AG10803 (cell line): Measurements from ENCODE around the gene APLP2.

Source experiments
- DNase-seq: peaks from one replicate; pipeline ENCODE4 v3.0.0; 2010; ENCODE audit warnings: low read depth
- H3K4me3 ChIP-seq: 2 replicates; pipeline ENCODE4 v1.5.1; 2011; ENCODE audit warnings: mild to moderate bottlenecking, low read length, control low read depth
- CTCF ChIP-seq: conservative IDR thresholded peaks from 2 replicates; pipeline ENCODE4 v1.5.1; 2011; ENCODE audit warnings: mild to moderate bottlenecking, low read length, control low read depth, inconsistent platforms

The APLP2 gene

GRCh38 chr11:130183878-130184610 lies 114.3 kb downstream of the APLP2 start:
- no peak overlapping the region for H3K4me3 ChIP-seq
- DNase-seq, result no peak
- TF ChIP-seq CTCF, result no peak

DNA sequence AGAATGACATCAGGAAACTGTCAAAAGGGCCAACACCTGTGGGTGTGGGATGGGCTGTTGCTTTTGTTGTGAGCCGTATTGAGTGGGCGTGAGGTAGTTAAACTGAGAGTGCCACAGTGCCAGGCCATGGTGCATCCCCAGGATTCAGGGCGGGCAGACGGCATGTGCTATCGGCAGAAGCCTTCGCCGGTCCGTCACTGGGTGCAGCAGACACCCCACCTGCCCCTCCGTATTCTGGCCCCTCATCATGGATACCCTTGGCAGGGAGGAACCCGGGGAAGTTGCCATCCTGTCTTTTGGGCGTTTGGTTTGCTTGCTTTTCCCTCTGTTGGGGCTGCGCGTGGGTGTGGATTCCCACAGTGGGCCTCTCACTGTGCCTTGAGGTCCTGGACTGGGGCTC lies 117.4 kb downstream of the APLP2 start:
- no peak for DNase-seq
- TF ChIP-seq CTCF, result no peak
- no peak overlapping the region for H3K4me3 ChIP-seq

- no peak for TF ChIP-seq CTCF
- no peak for DNase-seq
- H3K4me3 ChIP-seq, result no peak overlapping the region
These were observed 118.4 kb downstream of the APLP2 start for GRCh38 chr11:130188047-130188446.

DNA sequence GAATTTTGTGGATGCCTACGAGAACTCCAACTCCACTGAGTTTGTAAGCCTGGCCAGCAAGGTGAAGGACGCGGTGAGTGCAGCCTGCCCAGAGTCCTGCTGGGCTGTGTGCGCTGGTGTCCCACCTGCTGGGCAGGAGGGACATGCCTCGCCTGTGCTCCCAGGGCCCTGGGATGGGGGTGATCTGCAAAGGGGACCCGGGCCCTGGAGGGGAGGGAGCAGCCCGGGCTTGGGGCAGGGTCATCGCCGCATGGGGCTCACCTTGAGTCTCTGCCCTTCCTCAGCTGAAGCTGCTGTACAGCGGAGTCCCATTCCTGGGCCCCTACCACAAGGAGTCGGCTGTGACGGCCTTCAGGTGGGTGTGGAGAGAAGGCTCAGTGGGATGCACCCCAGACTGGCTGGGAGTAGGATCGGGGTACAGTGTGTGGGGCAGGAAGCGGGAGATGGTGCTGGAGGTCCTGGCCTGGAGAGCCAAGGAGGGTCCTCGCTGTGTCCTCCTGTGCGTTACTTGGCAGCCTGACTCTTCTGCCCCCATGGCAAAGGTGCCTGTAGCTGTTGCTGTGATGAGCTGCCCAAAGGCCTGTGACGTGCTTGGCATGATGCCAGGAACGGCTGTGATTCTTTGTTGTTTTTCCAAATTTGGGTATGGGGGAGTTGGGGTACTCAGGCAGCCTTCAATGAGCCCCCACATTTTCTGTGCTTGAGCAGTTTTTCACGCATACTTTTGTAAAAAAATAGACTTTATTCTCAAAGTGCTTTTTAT lies 119.1 kb downstream of the APLP2 start:
- DNase-seq, result no peak
- H3K4me3 ChIP-seq, result no peak overlapping the region
- TF ChIP-seq CTCF, result no peak

DNA sequence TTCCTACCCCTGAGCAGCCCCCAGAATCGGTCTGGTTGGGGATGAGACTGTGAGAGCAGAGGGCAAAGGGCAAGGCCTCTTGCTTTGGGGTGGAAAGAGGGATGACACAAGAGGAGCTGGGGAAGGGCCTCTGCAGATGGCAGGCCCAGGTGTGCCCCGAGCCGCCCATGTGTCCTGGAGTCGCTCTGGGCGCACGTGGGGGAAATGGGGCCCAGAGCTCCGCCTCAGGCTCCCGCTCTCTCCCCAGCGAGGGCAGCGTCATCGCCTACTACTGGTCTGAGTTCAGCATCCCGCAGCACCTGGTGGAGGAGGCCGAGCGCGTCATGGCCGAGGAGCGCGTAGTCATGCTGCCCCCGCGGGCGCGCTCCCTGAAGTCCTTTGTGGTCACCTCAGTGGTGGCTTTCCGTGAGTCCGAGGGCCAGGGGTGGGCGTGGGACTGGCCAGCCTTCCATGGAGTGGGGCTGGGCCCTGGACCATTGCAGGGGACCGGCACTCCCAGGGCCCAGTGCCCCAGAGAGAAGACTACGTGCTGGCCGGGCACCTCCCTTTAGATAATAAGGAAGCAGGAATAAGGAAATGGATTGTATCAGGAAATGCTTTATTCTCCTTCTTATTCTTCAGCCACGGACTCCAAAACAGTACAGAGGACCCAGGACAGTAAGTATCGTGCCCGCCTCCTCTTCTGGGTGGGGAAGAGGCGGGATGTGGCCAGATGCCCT lies 120.0 kb downstream of the APLP2 start:
- H3K4me3 ChIP-seq, result no peak overlapping the region
- no peak for TF ChIP-seq CTCF
- DNase-seq, result no peak

DNA sequence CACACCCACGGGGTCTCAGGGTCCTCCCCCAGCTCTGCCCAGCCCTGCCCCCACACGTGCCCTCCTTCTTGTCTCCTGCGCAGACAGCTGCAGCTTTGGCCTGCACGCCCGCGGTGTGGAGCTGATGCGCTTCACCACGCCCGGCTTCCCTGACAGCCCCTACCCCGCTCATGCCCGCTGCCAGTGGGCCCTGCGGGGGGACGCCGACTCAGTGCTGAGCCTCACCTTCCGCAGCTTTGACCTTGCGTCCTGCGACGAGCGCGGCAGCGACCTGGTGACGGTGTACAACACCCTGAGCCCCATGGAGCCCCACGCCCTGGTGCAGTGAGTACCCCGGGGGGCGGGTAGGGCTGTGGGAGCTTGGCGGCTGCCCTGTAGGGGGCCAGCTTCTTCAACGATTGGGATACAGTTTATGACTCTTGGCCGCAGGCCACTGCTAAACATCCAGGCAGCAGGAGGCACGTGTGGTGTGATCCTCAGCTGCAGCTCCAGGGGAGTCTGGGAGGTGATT lies 120.7 kb downstream of the APLP2 start:
- no peak overlapping the region for H3K4me3 ChIP-seq
- TF ChIP-seq CTCF, result no peak
- no peak for DNase-seq
